ENCODE data around the gene SLITRK3.
"Not testable (repeated sequence)": the region's sequence is repeated elsewhere in the genome, so short reads cannot be mapped to it uniquely, and the experiment has no call there.

Gene SLITRK3

DNA sequence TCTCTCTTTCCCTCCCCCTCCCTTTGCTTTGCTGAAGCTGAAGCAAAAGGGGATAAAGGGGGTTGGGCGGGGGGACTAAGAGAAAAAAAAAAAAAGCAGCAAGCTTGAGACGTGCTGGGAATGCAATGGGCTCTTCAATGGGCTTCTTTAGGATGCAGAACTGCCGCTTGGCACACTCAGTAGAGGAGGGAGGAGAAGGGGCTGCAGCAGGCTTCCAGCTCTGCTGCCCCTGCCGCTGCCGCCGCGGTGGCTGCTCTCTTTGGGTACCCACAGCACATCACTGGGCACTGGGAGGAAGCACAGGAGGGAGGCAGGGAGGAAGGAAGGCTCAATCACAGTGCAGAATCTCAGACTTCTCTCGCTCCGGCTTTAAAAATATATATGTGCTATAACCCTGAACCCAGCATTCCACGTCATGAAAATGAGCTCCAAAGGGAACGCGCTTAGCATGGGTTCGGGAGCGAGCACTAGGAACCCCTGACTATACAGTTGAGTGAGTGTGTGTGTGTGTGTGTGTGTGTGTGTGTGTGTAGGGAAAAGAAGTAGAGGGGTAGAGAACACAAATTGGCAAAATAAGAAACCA lies 3.5 kb downstream of the SLITRK3 start:
- no peak for DNase-seq

DNA sequence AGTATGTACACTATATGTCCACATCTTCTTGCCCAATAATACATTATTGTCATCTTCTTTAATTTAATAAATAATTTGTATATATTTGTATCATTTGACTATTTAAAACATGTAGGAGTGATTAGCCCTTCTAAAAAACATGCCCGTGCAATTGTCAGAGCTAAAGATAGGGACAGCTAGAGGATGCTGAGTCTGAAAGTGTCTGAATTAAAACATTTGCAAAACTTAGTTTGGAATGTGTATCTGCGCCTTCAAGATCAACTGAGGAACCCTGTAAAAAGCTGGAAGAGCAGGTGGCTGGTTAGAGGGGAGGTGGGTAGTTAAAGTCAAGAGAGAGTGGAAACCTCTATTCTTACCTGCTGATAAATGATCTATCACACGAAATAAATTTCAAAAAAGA lies 4.7 kb downstream of the SLITRK3 start:
- DNase-seq: no peak

DNA sequence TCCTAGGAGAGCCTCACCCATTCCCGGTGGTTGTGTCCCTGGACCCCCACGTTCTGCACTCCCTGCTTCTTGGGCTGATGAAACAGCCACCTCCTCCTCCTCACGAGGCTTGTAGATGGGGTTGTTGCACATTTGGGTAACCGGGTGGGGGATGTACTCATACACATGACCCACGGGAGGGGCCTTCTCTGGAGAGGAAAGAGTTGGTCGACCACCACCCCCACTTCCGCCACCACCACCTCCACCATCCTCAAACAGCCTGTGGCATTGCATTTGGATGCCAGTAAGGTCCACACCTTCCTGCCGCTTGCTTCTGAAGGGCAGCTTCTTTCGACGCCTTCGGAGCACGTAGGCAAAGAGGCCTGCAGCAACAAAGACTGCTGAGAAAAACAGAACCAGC lies 7.7 kb downstream of the SLITRK3 start:
- no peak for DNase-seq

DNA sequence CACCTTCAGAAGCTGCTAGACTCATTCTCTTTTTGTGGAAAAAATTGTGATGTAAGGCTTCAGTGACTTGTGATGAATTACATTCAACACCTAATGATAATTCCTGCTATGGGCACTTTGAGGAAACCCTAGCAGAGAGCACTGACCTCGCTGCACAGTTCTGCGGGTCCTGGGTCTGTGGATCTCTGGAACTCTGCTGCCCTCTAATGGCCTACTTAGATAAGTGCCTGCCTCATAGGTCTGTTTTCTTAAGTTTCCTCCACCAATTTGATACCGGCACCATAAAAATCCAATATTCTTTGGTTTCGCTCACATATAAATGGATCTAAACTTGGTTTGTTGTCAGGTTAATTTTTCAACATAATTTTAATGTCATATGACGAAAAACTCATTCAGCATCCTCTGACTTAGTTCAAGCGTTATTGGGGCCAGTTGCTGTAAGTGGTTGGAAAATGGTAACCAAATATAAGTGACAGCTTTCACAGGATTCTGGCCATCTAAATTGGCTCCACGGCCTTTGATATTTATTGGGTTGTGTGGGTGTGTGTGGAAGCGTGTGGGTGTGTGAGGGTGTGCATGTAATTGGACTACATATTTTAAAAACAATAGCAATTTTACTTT lies 10.4 kb downstream of the SLITRK3 start:
- DNase-seq: peak; percentile 77

DNA sequence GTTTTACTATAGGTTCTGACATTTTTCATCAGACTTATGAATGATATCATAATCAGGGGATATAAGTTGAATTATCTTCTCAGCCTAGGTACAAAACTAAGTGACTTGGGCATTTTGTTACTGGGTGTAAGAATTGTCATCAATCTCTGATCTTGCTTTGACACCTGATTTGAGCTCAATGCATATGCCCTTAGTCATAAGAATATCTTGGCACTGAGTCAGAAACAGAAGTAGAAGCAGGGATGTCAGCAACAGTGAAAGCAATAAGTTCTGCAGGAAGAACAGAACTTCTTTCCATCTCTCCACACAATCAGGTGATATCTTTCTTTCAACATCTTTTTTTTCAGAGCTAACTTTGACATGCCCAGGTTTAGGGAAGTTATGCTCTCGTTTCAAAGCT lies 14.6 kb downstream of the SLITRK3 start:
- no peak for DNase-seq

DNA sequence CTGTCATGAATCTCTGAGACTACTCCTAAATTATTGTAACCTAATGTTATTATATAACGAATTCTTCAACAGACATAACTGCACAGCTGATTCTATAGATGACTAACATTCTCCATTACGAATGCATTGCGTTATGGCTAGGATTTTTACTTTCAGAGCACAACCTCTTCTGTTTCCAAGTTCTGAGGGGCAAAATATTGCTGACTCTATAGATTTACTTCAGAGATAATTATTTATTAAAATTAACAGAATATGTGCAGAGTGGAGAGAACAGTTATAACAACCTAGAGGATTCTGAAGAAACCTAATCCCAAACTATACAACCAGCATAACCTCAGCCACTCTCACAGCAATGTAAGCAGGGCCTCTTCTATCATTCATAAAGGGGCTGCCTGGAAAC lies 25.9 kb downstream of the SLITRK3 start:
- no peak for DNase-seq

DNA sequence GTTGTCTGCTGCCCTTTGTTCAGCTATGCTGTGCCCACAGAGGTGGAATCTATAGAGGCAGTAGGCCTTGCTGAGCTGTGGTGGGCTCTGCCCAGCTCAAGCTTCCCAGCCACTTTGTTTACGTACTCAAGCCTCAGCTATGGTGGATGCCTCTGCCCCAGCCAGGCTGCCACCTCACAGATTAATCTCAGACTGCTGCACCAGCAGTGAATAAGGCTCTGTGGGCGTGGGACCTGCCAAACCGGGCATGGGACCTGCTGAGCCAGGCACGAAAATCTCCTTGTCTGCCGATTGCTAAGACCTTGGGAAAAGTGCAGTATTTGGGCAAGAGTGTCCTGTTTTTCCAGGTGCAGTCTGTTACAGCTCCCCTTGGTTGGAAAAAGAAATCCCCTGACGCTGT lies 26.8 kb downstream of the SLITRK3 start:
- no peak for DNase-seq

DNA sequence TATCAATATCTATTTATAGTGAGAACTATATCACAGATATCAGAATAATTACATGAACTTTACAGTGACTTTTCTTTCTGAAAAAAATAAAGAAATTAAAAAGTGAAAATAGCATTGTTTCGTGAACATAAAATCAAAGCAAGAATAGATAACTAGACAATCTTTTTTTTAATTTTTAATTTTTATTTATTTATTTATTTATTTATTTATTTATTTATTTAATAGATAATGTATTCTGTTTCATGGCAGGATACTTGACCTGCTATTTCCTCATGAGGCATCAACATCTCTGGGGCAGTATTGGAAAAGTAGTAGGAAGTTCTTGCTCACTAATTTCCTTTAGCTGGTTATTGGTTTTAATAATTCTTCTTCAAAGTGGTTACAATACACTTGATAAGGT lies 33.3 kb downstream of the SLITRK3 start:
- no peak for DNase-seq

DNA sequence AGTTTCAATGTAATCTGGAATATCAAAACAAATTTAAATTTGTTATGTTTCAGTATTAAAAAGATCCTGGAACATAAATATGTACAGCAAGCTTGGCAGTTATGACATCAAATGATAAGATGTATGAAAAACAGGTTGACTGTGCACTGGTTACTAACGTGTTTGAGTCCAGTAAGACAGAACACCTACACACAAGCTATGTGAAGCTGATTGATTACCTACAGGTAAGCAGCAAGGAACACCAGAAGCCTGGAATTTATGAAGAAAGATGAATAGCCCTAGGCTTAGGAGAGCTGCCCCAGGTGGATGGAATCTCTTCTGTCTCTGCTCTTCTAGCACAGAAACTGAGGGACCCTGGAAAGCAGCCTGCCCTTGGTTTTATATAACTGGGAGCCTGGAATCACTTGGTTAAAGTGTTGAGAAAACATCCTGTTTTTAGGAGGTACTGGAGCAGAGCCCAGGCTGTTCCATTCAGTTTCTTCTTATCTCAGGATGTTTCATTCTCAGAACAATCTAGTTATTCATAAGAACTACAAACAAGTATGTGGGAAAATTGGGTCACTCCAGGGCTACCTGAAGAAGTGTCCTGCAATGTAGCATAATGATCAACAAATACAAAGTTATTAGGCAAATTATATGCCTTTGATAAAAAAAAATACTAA lies 36.3 kb downstream of the SLITRK3 start:
- no peak for DNase-seq

DNA sequence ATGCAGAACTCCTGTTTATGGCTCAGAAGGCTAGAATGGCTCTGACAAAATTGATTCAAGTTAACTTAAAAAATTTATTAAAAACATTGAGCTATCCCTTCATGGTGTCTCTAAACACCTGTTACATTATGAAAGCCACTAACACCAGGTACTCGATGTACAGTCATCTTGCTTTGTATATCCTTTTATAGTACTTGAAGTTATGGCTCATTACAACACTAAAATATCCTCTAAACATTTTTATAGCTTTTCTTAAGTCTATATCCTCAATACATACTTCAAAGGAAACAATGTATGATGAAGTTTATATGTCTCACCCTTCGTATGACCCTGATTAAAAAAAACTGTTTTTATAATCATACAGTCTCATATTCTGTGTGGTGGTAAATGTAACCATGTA lies 38.2 kb downstream of the SLITRK3 start:
- DNase-seq: no peak

DNA sequence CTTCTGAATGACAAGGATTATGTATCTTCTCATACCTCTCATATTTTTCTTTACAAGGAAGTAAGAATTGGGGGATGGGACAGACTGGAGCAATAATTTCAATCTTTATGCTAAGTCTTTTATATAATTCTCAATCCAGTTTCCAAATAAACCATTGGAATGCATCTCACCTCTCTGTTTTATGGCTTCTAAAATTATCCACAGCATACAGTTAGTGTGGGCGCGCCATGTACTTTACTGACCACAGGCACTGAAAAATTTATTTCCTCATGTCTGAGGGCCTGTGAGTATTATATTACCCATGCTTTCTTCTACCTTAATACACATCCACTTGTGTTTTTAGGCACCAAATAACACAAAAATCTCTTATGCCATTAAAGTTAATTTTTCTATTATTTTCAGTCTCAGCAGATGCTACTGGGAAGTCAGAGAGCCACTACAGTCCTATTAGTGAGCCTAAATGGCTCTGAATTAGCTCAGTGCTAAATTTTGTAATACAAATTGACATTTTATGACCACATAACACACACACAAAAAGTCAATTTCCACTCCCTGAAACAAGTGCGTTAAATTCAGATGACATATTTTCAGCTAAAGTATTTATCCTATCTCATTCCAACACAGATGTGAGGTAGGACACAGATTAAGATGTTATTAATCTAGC lies 39.3 kb downstream of the SLITRK3 start:
- no peak for DNase-seq

DNA sequence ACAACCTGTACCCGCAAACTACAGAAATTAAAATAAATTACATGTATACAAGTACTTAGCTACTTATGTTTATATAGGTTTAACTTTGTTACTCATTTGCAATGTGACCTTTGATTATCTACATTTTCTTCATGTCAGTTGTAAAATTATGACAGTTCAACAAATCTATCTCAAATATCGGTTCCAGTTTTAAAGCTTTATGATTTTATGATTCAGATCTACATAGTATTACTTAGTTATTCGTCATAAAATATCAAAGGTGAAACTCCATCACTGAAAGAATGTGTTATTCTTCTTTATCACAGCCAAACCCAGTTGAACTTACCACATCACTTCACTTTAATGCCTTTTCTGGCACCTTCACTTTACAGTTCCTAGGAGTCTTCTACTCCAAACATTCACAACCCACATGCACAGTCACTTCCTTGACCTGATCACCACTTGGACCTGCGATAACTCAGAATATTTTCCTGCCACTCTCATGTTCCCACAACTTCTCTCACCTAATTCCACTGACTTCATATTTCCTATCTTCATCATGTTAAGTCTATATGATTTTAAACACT lies 47.2 kb downstream of the SLITRK3 start:
- no peak for DNase-seq

DNA sequence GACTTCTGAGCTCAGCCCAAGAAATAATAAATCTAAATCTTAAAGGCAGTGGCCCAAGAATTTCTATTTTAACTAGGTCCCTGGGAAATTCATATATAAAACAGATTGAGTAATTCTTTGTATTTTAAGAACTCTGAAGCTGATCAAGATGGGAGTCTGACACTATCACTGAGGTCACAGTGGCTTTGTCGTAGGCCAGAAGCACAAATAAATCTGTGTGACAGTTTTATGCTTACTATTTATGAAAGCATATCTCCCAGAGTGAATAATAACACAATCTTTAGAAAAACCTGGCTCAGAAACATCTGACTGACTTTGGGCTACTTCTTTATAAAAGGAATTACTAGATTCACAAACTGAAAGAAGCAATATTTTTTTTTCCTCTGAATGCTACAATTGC lies 51.9 kb downstream of the SLITRK3 start:
- no peak for DNase-seq

DNA sequence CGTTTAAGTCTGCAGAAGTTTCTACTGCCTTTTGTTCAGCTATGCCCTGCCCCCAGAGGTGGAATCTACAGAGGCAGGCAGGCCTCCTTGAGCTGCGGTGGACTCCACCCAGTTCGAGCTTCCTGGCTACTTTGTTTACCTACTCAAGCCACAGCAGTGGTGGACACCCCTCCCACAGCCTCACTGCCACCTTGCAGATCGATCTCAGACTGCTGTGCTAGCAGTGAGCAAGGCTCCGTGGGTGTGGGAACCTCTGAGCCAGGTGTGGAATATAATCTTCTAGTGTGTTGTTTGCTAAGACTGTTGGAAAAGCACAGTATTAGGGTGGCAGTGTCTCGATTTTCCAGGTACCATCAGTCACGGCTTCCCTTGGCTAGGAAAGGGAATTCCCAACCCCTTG lies 56.3 kb downstream of the SLITRK3 start:
- not testable (repeated sequence) for DNase-seq
